Liver (tissue), 9 donors: Measurements from ENCODE around the gene PTCSC3. TPM values are rescaled to one million over a fixed set of nuclear protein-coding genes. Genes with fewer than 3 reads are reported as not detected.
A peak's percentile ranks its signal among the peaks of the same experiment; 100 is the strongest.

Experiments used
- DNase-seq: peaks from one replicate; pipeline ENCODE4 v3.0.0-alpha.2; 2017; ENCODE audit warnings: low spot score
- H3K27ac ChIP-seq, 2 donors: one replicate each; pipeline ENCODE4 v1.7.0; 2013; ENCODE audit warnings: inconsistent platforms in 2 of 2, low read length in 2 of 2, control low read depth in 1 of 2, low read depth in 1 of 2, mild to moderate bottlenecking in 1 of 2
- H3K27me3 ChIP-seq, 4 donors: one replicate each; pipeline versions ENCODE4 v1.6.1 to v1.7.0; 2013; ENCODE audit warnings: low read length in 3 of 4, inconsistent platforms in 1 of 4, mild to moderate bottlenecking in 1 of 4, moderate library complexity in 1 of 4; ENCODE audit not compliant: control insufficient read depth in 4 of 4, insufficient read depth in 4 of 4
- H3K36me3 ChIP-seq, 4 donors: one replicate each; pipeline versions ENCODE4 v1.6.1 to v1.7.0; 2013; ENCODE audit warnings: low read length in 3 of 4, mild to moderate bottlenecking in 3 of 4, low read depth in 1 of 4, moderate library complexity in 1 of 4; ENCODE audit not compliant: control insufficient read depth in 4 of 4, insufficient read depth in 3 of 4
- H3K4me1 ChIP-seq, 4 donors: one replicate each; pipeline versions ENCODE4 v1.6.1 to v1.7.0; 2013; ENCODE audit warnings: low read length in 3 of 4, mild to moderate bottlenecking in 3 of 4, moderate library complexity in 1 of 4; ENCODE audit not compliant: control insufficient read depth in 4 of 4, insufficient read depth in 4 of 4
- H3K4me3 ChIP-seq, 3 donors: one replicate each; pipeline versions ENCODE4 v1.6.1 to v1.7.0; 2013; ENCODE audit warnings: low read length in 3 of 3, control low read depth in 1 of 3, low read depth in 1 of 3, mild to moderate bottlenecking in 1 of 3
- H3K9ac ChIP-seq, 2 donors: one replicate each; pipeline ENCODE4 v1.7.0; 2013; ENCODE audit warnings: low read length in 2 of 2, mild to moderate bottlenecking in 2 of 2, moderate library complexity in 2 of 2, control low read depth in 1 of 2, low read depth in 1 of 2
- H3K9me3 ChIP-seq, 4 donors: one replicate each; pipeline versions ENCODE4 v1.6.1 to v1.7.0; 2013; ENCODE audit warnings: low read length in 3 of 4; ENCODE audit not compliant: control insufficient read depth in 4 of 4
- ATF3 ChIP-seq: IDR thresholded peaks from 2 replicates; pipeline ENCODE4 v1.6.1; 2016; ENCODE audit warnings: antibody characterized with exemption
- CTCF ChIP-seq: fragments of 150-350 bp; IDR thresholded peaks from 2 replicates; pipeline ENCODE4 v1.5.1; 2017; ENCODE audit warnings: improper control_type of control experiment, low read depth, low read length; ENCODE audit not compliant: missing input control
- FOXA1 ChIP-seq: IDR thresholded peaks from 2 replicates; pipeline ENCODE4 v1.6.1; 2016; ENCODE audit warnings: antibody characterized with exemption
- HNF4A ChIP-seq, 2 donors: conservative IDR thresholded peaks; 2 replicates each; pipeline ENCODE4 v1.6.1; 2016; ENCODE audit warnings: antibody characterized with exemption in 2 of 2, mild to moderate bottlenecking in 2 of 2
- NR2F2 ChIP-seq: IDR thresholded peaks from 2 replicates; pipeline ENCODE4 v1.6.1; 2016; ENCODE audit warnings: antibody characterized with exemption
- RAD21 ChIP-seq, 2 donors: IDR thresholded peaks; 2 replicates each; pipeline ENCODE4 v1.6.1; 2016; ENCODE audit warnings: antibody characterized with exemption in 2 of 2, mild to moderate bottlenecking in 2 of 2
- RXRA ChIP-seq, 2 donors: IDR thresholded peaks; 2 replicates each; pipeline ENCODE4 v1.6.1; 2017 to 2018; ENCODE audit warnings: antibody characterized with exemption in 2 of 2, mild to moderate bottlenecking in 1 of 2
- TAF1 ChIP-seq: conservative IDR thresholded peaks from 2 replicates; pipeline ENCODE4 v1.6.1; 2016; ENCODE audit warnings: antibody characterized with exemption, mild to moderate bottlenecking
- YY1 ChIP-seq: IDR thresholded peaks from 2 replicates; pipeline ENCODE4 v1.6.1; 2016; ENCODE audit warnings: antibody characterized with exemption, mild to moderate bottlenecking
- ZBTB33 ChIP-seq: IDR thresholded peaks from 2 replicates; pipeline ENCODE4 v1.6.1; 2016; ENCODE audit warnings: antibody characterized with exemption
- WGBS: extraction: QIAGEN DNeasy Blood & Tissue Kit; methylation state at CpG from one replicate; pipeline ENCODE4 v1.1.7; 2013; 5-methylcytosine and 5-hydroxymethylcytosine counted together
- polyA plus RNA-seq, 2 donors: library from polyadenylated mRNA; stranded (reverse) in 1 of 2; unstranded in 1 of 2; fragments of 200-250 nt in 1 of 2; fragments of >200 nt in 1 of 2; fragmentation: Nextera tagmentation in 1 of 2; extraction: Ambion mirVana in 1 of 2; gene quantifications; one replicate each; pipeline versions ENCODE4 v1.2.1 to v1.2.3, GENCODE V29; 2013 to 2015
- total RNA-seq, 2 donors: library from RNA; depleted of rRNA; stranded (reverse); fragments of >200 nt; gene quantifications; one replicate each; pipeline ENCODE4 v1.2.3, GENCODE V29; 2014
- donor health status: healthy.
- donor health status: healthy.
- donor health status: healthy.
- donor health status: healthy.
- donor health status: healthy.

The PTCSC3 gene
- total and polyA plus RNA-seq, 4 donors = not detected

- Histone ChIP-seq H3K27ac (no peak overlapping the region), H3K27me3 (peaks cover 0 to 6% (median 2%) of the 10 kb centered on the region in 4 donors), H3K4me3 (no peak overlapping the region), H3K9ac (no peak overlapping the region), H3K36me3 (no peaks in the 10 kb centered on the region), H3K9me3 (no peaks in the 10 kb centered on the region), H3K4me1 (no peaks in the 10 kb centered on the region)
- no peak for TF ChIP-seq YY1
- no peak for TF ChIP-seq NR2F2
- TF ChIP-seq TAF1 = no peak
- no peak for TF ChIP-seq ZBTB33
- TF ChIP-seq CTCF = no peak
- no peak for TF ChIP-seq FOXA1
- no peak for TF ChIP-seq ATF3
- TF ChIP-seq RXRA (IDR thresholded peaks at IDR 0.05) = no peak
- no peak for DNase-seq
- WGBS = 30% methylated on average over 2 of the region's 2 CpGs
Measured at GRCh38 chr14:36208690-36209278, 32.3 kb upstream of the PTCSC3 start.

GRCh38 chr14:36207500-36207899, 31.0 kb upstream of the PTCSC3 start:
- DNase-seq = no peak
- Histone ChIP-seq H3K9me3 (no peaks in the 10 kb centered on the region), H3K4me3 (no peak overlapping the region), H3K4me1 (no peaks in the 10 kb centered on the region), H3K36me3 (no peaks in the 10 kb centered on the region), H3K27ac (no peak overlapping the region), H3K27me3 (peaks cover 0 to 3% (median 1%) of the 10 kb centered on the region in 4 donors), H3K9ac (no peak overlapping the region)
- 91% methylated on average over 1 of the region's 1 CpG for WGBS
- TF ChIP-seq RAD21 (IDR thresholded peaks at IDR 0.05) (peak; percentile 60 to 70), HNF4A (conservative IDR thresholded peaks at IDR 0.05) (no peak), CTCF (peak; percentile 29)
